DOHH2 (cell line): ENCODE measurements around the gene TUBB4A.

Experiments
- H3F3A ChIP-seq: fragments of 200-600 bp; sonication (generic), shearing (Covaris generic); 2 replicates; pipeline ENCODE4 v1.6.0; 2016; ENCODE audit warnings: antibody characterized with exemption, mild to moderate bottlenecking; ENCODE audit not compliant: control insufficient read depth, insufficient read depth
- H3K27ac ChIP-seq: fragments of 200-600 bp; sonication (generic); 2 replicates; pipeline ENCODE4 v1.5.1; 2014; ENCODE audit warnings: low read depth, mild to moderate bottlenecking, low read length, moderate library complexity
- H3K27me3 ChIP-seq: fragments of 200-600 bp; sonication (generic); 2 replicates; pipeline ENCODE4 v1.6.1; 2014; ENCODE audit warnings: mild to moderate bottlenecking, low read length, mixed read lengths; ENCODE audit not compliant: control insufficient read depth
- H3K36me3 ChIP-seq: fragments of 200-600 bp; sonication (generic); 2 replicates; pipeline ENCODE4 v1.6.1; 2014; ENCODE audit warnings: mild to moderate bottlenecking, low read length, moderate library complexity, mixed read lengths; ENCODE audit not compliant: control insufficient read depth
- H3K4me1 ChIP-seq: fragments of 200-600 bp; sonication (generic); 2 replicates; pipeline ENCODE4 v1.6.1; 2014; ENCODE audit warnings: mild to moderate bottlenecking, low read length, mixed read lengths; ENCODE audit not compliant: control insufficient read depth
- H3K4me2 ChIP-seq: fragments of 200-600 bp; sonication (generic); 2 replicates; pipeline ENCODE4 v1.6.0; 2014; ENCODE audit warnings: mild to moderate bottlenecking, low read length, moderate library complexity
- H3K4me3 ChIP-seq: fragments of 200-600 bp; sonication (generic); 2 replicates; pipeline ENCODE4 v1.5.1; 2014; ENCODE audit warnings: mild to moderate bottlenecking, low read length, mixed read lengths
- H3K79me2 ChIP-seq: fragments of 200-600 bp; sonication (generic); 2 replicates; pipeline ENCODE4 v1.6.1; 2014; ENCODE audit warnings: mild to moderate bottlenecking, low read length, mixed read lengths; ENCODE audit not compliant: control insufficient read depth
- H3K9me2 ChIP-seq: fragments of 200-600 bp; sonication (generic); replicated peaks from 2 replicates; pipeline ENCODE4 v1.6.1; 2014; ENCODE audit warnings: mild to moderate bottlenecking, low read length, mixed read lengths; ENCODE audit not compliant: control insufficient read depth
- H3K9me3 ChIP-seq: fragments of 200-600 bp; sonication (generic); 2 replicates; pipeline ENCODE4 v1.6.1; 2014; ENCODE audit warnings: antibody characterized with exemption, low read length, mixed read lengths; ENCODE audit not compliant: control insufficient read depth, insufficient read depth
- H4K20me1 ChIP-seq: fragments of 200-600 bp; sonication (generic); 2 replicates; pipeline ENCODE4 v1.6.0; 2014; ENCODE audit warnings: low read depth, mild to moderate bottlenecking, antibody characterized with exemption, low read length, moderate library complexity; ENCODE audit not compliant: control insufficient read depth, insufficient read depth
- EZH2phosphoT487 ChIP-seq: fragments of 200-600 bp; sonication (generic); IDR thresholded peaks from 2 replicates; pipeline ENCODE4 v1.6.1; 2017; ENCODE audit warnings: borderline replicate concordance, mild to moderate bottlenecking, antibody characterized with exemption, low read length, moderate library complexity, mixed read lengths
- TF ChIP-seq, protein P1 (sequence below): fragments of 200-600 bp; sonication (generic); IDR thresholded peaks from one replicate; pipeline ENCODE4 v1.5.1; 2014; ENCODE audit warnings: antibody characterized with exemption, mild to moderate bottlenecking, low read depth, low read length; ENCODE audit not compliant: poor library complexity, severe bottlenecking

The TUBB4A gene

DNA sequence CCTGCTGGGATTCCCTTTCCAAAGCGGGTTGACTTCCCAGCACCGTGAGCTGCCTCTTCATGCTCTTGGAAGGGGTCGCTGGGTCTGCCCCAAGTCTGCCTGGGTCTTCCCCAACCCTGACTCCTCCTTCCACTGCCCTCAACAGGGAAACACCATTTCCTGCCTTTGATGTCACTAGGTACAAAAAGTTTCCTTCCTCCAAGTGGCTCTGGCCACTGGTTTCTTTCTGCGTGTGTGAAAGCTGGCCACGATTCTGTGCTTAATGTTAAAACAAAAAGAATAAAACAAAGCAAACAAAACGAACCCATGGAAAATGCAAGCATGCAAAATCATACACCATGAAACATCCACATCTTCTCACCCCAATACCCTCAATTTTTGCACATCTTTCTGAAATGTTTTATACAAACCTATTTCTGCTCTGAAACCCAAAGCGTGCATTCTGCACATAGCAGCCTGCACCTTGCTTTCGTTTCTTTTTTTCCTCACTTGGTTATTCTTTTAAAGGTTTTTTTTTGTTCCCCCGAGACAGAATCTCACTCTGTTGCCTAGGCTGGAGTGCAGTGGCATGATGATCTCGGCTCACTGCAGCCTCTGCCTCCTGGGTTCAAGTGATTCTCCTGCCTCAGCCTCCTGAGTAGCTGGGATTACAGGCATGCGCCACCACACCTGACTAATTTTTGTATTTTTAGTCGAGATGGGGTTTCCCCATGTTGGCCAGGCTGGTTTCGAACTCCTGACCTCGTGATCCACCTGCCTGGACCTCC, 16.2 kb upstream of the TUBB4A start:
- Histone ChIP-seq H3F3A (peaks cover 36% of the 10 kb centered on the region), H4K20me1 (no peaks in the 10 kb centered on the region), H3K4me3 (peak overlapping the region; percentile 78), H3K27me3 (no peaks in the 10 kb centered on the region), H3K36me3 (peaks cover 3% of the 10 kb centered on the region; the same call in 1 of the 2 replicates), H3K4me1 (peaks cover 64% of the 10 kb centered on the region), H3K4me2 (peak overlapping the region; percentile 91), H3K27ac (peak overlapping the region; percentile 60), H3K79me2 (no peaks in the 10 kb centered on the region), H3K9me2 (no peaks in the 10 kb centered on the region), H3K9me3 (no peaks in the 10 kb centered on the region)
- TF ChIP-seq EZH2phosphoT487: no peak
- TF ChIP-seq, protein P1, sequence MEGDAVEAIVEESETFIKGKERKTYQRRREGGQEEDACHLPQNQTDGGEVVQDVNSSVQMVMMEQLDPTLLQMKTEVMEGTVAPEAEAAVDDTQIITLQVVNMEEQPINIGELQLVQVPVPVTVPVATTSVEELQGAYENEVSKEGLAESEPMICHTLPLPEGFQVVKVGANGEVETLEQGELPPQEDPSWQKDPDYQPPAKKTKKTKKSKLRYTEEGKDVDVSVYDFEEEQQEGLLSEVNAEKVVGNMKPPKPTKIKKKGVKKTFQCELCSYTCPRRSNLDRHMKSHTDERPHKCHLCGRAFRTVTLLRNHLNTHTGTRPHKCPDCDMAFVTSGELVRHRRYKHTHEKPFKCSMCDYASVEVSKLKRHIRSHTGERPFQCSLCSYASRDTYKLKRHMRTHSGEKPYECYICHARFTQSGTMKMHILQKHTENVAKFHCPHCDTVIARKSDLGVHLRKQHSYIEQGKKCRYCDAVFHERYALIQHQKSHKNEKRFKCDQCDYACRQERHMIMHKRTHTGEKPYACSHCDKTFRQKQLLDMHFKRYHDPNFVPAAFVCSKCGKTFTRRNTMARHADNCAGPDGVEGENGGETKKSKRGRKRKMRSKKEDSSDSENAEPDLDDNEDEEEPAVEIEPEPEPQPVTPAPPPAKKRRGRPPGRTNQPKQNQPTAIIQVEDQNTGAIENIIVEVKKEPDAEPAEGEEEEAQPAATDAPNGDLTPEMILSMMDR: no peak

DNA sequence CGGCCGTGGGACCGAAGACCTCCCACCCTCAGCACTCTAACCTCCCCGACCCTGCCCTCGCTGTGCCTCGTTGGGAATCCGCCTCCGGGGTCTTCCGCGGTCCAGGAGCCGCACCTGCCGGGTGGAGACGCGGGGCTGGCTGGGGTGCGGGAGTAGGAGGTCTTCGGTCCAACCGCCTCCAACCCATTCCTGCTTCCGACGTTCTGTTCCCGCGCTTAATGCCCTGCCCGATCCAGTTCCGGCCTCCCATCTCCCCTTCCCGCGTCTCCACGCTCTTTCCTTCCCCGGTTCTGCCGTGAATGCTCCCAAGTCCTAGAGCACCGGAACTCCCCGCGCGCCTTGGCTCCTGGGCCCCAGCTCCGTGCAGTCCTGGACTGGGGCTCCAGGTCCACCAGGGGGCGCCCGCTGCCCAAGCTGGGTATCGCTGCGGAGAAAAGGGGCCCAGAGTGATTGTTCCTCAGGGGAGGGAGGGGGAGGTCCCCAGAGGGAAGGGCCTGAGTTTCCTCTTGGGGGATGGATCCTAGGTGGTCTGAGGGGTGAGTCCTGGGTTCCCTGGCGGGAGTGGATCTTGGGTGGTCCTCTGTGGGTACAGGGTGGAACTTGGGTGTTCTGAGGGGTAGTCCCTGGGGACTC, 14.7 kb upstream of the TUBB4A start:
- Histone ChIP-seq H3K9me3 (no peaks in the 10 kb centered on the region), H3K79me2 (no peaks in the 10 kb centered on the region), H4K20me1 (no peaks in the 10 kb centered on the region), H3F3A (peaks cover 22% of the 10 kb centered on the region), H3K27me3 (no peaks in the 10 kb centered on the region), H3K36me3 (no peaks in the 10 kb centered on the region), H3K9me2 (no peaks in the 10 kb centered on the region), H3K4me2 (peak overlapping the region; percentile 91), H3K27ac (peak overlapping the region; percentile 34), H3K4me3 (peak overlapping the region; percentile 78), H3K4me1 (peaks cover 49% of the 10 kb centered on the region)
- TF ChIP-seq, protein P1: peak; percentile 99
- TF ChIP-seq EZH2phosphoT487: no peak

DNA sequence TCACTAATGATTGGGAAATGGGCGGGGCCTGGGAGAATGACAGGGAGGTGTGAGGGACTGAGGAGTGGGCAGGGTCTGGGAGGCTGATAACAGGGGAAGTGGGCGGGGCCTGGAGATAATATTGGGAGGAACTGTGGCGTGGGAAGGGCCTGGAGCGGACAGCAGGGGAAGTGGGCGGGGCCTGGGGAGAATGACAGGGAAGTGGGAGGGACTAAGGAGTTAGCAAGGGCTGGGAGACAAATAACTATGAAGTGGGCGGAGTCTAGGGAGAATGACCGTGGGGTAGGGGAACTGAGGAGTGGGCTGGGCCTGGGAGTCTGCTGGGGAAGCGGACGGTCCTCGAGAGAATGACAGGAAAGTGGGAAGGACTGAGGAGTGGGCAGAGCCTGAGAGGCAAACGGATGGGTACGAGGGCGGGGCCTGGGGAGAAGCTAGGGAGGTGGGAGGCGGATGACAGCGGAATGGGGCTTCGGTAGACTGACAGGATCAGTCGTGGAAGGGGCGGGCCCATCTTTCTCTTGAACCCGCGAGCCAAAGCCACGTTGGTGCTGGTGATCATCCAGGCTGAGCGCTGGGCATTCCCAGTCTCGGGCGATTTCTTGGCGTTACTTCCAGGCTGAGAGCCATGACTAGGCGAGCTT, 14.0 kb upstream of the TUBB4A start:
- H3K4me2 ChIP-seq: peak overlapping the region; percentile 91
- H3K9me2 ChIP-seq: no peaks in the 10 kb centered on the region
- no peaks in the 10 kb centered on the region for H3K27me3 ChIP-seq
- TF ChIP-seq EZH2phosphoT487: no peak
- no peaks in the 10 kb centered on the region for H3K79me2 ChIP-seq
- H4K20me1 ChIP-seq: no peaks in the 10 kb centered on the region
- peaks cover 43% of the 10 kb centered on the region for H3K4me1 ChIP-seq
- H3K4me3 ChIP-seq: peak overlapping the region; percentile 78
- H3K27ac ChIP-seq: peak overlapping the region; percentile 34
- H3F3A ChIP-seq: peaks cover 17% of the 10 kb centered on the region
- H3K9me3 ChIP-seq: no peaks in the 10 kb centered on the region
- no peaks in the 10 kb centered on the region for H3K36me3 ChIP-seq
